ENCODE measurements around the gene GAK.

Gene GAK

GRCh38 chr4:887034-887763 is 44.9 kb downstream of the GAK start:
- no peak for DNase-seq

DNA sequence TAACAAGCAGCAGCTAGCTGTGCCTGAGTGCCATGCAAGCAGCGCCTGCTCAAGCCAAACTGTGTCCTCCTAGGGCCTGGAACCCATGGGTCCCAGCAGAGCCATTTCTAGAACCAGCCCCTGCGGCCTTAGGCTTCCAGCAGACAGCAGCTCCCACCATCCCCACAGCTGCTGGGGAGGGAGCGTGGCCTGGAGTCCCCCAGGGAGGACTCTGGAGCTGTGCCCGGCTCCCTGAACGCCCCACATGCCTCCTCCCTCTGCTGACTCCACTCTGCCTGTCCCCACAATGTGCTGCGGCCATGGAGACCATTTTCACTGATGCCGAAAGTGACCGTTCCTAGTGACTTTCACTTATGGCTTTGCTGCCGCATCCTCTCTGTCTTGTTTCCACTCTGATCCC is 45.9 kb downstream of the GAK start:
- DNase-seq, result no peak

DNA sequence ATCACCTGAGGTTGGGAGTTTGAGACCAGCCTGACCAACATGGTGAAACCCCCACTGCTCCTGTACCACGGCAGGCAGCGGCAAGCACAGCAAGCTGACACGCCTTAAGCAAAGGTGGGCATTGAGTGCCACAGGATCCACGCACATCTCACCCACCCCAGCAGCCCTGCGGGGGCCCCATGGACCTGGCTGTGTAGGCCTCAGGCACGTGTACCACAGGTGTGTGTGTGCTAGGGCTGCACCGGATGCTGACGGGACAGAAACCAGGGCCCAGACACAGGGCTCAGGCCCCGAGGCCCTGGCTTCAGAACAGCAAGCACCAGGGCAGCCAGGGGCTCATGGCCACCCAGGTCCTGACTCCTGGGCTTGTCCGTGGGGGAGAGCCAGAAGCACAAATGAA is 46.8 kb downstream of the GAK start:
- no peak for DNase-seq

- no peak for DNase-seq
Observed at GRCh38 chr4:884896-885295, 47.2 kb downstream of the GAK start.

GRCh38 chr4:884259-884658 is 47.9 kb downstream of the GAK start:
- DNase-seq, result no peak

- no peak for DNase-seq
Observed at GRCh38 chr4:883377-884095, 48.6 kb downstream of the GAK start.

- no peak for DNase-seq
Observed at GRCh38 chr4:882646-883045, 49.5 kb downstream of the GAK start.

DNA sequence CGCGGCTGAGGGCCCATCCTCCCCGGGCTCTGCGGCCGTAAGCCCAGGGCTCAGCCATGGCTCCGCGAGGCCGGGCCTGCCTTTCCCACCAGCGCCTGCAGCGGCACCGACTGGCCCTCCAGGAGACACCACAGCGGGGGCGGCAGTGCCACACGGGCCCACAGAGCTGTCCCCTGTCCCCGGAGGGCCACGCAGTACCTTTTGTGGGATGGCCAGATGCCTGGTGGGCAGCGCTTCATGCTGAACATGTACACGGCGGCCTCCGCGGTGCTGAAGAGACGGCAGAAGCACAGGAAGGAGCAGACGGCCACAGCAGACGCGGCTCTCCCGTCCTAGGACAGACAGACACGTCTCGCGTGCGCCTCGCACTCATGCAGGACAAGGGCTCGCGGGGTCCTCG is 50.4 kb downstream of the GAK start:
- no peak for DNase-seq

DNA sequence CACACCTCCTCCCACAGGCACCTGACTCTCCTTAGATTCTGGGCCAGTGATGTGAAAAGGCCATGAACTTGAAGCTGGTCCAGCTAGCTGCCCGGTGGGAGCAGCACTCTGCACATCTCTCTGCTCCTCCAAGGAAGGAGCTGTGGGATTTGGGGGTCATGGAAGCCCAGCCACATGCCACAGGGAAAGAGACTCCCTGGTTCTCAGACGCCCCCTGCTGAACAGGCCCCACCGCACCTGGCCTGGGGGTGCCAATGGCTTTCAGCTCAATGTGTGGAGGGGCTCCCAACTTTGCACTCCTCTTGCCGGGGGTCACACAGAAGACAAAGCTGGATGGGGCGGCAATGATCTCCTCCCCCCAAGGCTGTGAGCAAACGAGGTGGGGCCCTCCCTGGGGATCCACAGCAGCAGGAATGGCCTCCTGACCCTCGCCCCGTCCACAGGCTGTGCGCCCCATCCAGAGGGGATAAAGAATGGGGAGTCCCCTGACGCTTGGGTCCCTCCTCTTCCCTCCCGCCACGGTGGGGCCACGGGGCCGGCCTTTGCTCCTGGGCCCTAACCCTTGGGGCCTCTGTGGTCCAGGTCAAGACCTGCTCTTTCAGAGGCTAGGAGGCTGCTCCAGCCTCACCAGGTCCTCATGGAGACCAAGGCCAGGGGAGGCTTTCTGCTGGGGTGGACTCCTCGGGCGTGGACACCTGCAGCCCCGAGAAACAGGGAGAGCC is 51.3 kb downstream of the GAK start:
- DNase-seq, result no peak

DNA sequence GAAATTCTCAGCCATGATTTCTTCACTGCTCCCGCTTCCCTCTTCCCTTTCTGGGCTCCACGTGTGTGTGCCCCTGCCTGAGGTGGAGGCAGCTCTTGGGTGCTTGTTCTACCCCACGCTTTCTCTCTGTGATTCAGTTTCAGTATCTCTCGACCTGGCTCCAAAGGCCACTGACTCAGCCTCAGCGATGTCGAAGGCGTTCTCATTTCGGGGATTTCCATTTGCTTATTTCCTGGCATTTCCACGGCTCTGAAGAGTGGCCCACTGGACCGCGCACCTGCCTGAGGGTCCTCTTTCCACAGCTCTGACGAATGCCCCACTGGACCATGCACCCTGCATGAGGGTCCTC is 52.4 kb downstream of the GAK start:
- DNase-seq, result no peak

GRCh38 chr4:878796-879728 is 53.1 kb downstream of the GAK start:
- DNase-seq, result no peak

DNA sequence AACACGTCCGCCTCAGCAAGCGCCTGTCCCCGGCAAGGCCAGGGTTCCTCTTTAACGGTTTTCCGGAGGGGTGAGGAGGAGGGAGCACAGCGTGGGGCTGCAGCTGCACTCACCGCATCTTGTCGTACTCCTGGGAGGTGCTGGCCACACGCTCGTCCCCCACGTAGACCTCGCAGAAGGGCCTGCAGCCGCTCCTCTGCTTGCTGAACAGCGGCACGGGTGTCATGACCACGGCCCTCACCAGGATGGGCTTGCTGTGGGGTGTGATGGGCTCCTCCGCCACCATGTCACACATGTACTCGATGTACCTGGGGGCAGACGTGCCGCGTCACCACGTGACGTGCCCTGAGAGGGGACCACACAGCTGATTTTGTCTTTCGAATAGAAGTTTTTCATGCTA is 54.6 kb downstream of the GAK start:
- no peak for DNase-seq

DNA sequence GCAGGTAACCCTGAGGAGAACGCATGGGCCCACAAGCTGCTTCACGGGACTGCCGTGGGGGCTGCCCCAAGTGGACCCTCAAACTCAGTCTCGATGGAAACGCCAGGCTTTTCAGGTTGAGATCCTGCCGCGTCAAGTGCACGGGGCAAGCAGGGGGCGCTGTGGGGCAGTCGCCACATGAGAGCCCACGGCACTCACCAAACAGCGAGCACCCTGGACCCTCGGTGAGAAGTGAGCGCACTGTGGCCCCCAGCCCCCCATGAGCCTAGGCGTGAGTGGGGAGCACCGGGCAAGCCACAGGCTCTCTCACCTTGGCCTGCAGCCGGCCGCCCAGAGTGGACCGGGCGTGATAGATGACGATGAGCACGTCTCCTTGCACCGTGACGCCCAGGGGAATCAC is 55.3 kb downstream of the GAK start:
- no peak for DNase-seq

DNA sequence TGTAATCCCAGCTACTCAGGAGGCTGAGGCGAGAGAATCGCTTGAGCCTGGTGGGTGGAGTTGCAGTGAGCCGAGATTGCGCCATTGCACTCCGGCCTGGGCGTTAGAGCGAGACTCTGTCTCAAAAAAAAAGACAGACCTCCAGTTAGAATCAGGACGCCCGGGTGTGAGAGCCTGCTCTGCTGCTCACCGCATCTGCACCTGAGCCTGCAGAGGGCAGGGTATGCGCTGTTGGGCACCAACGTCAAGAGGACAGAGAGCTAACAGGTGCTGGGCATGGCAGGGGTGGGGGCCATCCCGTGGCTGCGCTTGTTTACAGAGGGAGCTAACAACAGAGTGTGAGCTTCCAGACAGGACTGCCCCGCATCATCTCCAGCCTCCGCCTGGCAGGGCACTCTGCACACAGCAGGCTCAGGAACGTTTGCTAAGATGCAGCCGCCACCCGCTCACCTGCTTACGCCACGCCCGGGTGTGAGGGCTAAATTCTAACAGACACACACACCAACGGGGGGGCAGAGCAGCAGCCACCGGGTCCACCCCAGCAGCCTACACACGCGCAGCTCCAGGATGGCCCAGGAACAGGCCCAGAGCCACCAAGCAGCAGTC is 56.2 kb downstream of the GAK start:
- DNase-seq, result no peak

DNA sequence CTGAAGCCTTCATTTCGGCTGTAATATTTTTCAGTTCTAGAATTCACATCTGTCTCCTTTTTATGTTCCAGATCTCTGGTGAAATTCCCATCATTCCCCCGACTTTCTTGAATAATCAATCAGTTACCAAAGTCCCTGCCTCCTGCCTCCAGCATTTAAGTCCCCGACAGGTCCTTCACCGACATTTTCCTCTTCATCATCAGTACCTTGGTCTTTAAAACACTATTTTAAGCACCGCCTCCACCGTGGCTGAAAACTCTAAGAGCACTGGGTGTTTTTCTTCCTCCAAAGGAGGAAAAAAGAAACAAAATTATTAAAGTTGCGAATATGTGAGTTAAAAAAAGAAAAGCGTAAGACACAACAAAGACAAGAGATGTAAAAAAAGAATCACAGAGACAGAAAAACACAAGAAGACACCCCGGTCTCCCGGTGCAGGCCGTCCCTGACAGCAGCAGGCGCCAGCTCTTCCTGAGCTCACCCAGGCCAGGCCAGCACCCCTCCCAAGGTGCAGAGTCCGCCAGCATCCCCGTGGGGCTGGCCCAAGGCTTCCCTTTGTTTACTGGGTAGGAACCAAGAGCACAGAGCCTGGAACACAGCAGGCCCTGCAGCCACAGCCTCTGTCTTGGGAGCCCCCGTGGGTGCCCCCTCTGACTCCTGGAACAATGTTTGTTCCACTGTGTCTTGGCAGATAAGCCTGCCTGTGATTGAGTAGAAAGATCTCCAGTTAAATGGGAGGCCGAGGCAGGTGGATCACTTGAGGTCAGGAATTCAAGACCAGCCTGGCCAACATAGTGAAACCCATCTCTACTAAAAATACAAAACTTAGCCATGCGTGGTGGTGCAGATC is 56.9 kb downstream of the GAK start:
- no peak for DNase-seq

GRCh38 chr4:874056-874455 is 58.1 kb downstream of the GAK start:
- no peak for DNase-seq

GRCh38 chr4:872241-872981 is 59.7 kb downstream of the GAK start:
- DNase-seq, result no peak

GRCh38 chr4:871484-871883 is 60.6 kb downstream of the GAK start:
- no peak for DNase-seq

- no peak for DNase-seq
Observed at GRCh38 chr4:870951-871350, 61.2 kb downstream of the GAK start.

GRCh38 chr4:869776-870175 is 62.3 kb downstream of the GAK start:
- no peak for DNase-seq

DNA sequence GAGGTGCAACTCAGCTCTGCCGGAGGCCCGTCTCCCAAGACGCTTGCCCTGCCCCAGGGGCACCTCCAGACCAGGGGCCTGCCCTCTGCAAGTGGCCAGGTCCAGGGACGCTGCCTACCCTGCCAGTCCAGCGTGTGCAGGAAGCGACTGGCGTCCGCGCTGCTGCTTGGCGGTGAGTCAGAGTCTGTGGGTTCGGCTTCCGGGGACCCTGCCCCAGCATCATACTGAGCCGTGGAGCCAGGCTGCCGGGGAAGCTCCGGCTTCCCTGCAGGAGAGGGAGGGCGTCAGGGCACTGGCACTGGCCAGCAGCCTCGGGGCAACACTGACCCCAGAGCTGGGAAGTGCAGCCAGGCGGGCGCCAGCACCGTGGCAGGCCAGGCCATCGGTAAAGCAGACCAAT is 63.7 kb downstream of the GAK start:
- DNase-seq, result no peak

All from fibroblast of skin of abdomen (primary cell).